Measurements from ENCODE around the gene DBN1.

DBN1 gene

DNA sequence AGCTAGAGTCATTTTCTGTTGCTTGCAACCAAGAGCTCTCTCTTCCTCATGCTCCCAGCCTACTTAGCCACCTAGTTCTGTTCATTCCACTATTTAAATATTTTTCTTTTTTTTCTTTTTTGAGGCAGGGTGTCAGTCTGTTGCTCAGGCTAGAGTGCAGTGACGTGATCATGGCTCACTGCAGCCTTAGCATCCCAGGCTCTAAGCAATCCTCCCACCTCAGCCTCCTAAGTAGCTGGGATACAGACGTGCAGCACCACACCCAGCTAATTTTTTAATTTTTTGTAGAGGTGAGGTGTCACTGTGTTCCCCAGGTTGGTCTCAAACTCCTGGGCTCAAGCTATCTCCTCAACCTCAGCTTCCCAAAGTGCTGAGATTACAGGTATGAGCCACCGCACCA, 59.0 kb downstream of the DBN1 start:
- Mint-ChIP-seq H3K9me3 (no peaks in the 10 kb centered on the region), H3K4me1 (peaks cover 38% of the 10 kb centered on the region), H3K27ac (no peak overlapping the region), H3K4me3 (no peak overlapping the region), H3K36me3 (no peaks in the 10 kb centered on the region)
- DNase-seq (ENCODE audit: low spot score in 2 of 2) (no peak), ATAC-seq (no peak)

DNA sequence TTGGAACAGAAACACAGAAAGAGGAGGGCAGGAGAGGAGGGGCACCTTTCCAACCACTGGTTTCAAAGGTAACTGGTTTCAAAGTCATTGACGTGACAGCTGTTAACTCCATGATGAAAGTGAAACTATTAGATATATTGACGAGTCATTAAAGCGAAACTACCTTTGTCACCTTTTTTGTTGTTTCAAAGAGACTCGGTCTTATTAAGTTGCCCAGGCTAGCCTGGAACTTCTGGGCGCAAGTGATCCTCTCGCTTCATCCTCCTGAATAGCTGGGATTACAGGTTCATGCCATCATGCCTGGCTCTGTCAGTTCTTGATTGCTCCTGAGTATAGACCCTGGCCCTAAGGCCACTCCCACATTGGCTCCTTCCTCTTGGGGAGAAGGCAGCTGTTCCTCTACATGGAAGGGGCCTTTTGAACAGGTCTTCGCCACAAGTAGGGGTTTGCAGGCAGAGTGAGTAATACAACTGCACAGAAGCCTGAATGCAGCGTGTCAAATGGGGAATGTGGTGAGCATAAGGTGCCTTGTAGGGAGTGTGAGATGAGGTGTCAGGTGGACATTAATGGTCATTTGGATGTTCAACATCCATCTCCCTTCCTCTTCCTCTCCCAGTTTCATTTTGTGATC, 60.7 kb downstream of the DBN1 start:
- DNase-seq (ENCODE audit: low spot score in 2 of 2) = peak in 1 of 2 donors; percentile 60

DNA sequence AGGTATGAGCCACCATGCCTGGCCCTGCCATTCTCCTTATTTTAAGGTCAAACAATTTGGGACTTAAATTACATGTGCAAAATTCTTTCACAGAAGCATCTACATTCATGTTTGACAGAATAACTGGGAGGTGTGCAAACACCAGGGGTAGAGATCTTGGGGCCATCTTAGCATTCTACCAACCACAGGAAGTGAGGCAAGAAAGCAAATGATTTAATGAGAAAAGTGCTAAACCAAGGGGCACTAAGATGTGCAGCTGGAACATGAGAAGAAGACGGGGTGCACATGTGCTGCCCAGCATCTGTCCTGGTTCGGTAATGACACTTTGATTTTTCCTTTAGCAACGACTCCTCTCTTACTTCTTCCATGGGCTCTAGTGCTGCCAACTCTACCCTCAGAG, 62.9 kb downstream of the DBN1 start:
- H3K27ac Mint-ChIP-seq = peak overlapping the region; percentile 51

More for the DNA sequence above, 60.7 kb downstream of the DBN1 start:
- Mint-ChIP-seq H3K27ac (peak overlapping the region; percentile 58), H3K36me3 (no peaks in the 10 kb centered on the region), H3K4me3 (peak overlapping the region; percentile 59), H3K4me1 (peaks cover 45% of the 10 kb centered on the region), H3K9me3 (no peaks in the 10 kb centered on the region)
- ATAC-seq = peak; percentile 91

DNA sequence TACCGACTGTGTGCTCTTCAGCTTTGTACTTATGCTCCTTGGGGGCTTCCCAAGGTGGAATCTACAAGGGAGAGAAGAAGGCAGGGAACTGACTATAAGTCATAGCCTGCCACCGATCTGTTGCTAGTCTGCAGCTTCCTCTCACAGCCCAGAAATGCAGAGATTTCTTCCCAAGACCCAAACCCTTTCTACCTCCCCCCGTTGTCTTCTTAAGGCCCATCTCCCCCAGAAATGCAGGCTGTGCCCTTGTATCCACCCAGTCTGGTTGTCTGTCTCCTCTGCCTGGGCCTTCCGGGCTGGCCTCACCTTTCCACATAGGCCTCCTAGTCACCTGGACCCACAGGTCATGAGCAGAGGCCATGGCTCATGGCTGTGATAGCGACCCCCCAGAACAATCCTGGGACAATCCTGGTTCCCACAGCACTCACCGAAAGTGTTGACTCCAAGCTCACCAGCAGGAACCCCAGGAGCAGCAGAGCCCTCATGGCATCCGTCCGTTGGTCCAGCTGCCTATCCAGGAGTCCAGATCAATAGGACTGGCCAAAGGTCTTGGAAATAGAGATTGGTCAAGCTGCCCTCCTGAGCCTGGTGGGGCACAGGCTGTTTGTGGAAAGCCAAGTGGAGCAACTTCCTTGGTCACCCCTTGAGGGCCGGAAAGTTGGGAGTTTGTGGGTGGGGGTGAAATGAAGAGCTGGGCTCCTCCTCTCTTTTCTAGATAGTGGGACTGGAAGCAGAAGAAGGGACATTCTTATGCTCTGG, 64.2 kb downstream of the DBN1 start, which contains the start of gene F12:
TSS of gene F12 (minus strand) at position 522 of the 759 bp plus-strand sequence. CDS start at position 485, 37 bp downstream.
- Mint-ChIP-seq H3K9me3 (no peaks in the 10 kb centered on the region), H3K4me3 (no peak within 1 kb of the TSS), H3K4me1 (peaks cover 63% of the 10 kb centered on the region), H3K27ac (peak within 1 kb of the TSS; percentile 51), H3K36me3 (no peaks in the 10 kb centered on the region)
- ATAC-seq = no peak
- no peak for DNase-seq (ENCODE audit: low spot score in 2 of 2)

More for the DNA sequence above, 62.9 kb downstream of the DBN1 start:
- Mint-ChIP-seq H3K4me3 (no peak overlapping the region), H3K4me1 (peaks cover 51% of the 10 kb centered on the region), H3K36me3 (no peaks in the 10 kb centered on the region), H3K9me3 (no peaks in the 10 kb centered on the region)
- ATAC-seq (no peak), DNase-seq (ENCODE audit: low spot score in 2 of 2) (no peak)

All from stimulated activated effector memory CD8-positive, alpha-beta T cell treated with anti-CD3 and anti-CD28 coated beads, Interleukin-12 subunit alpha, Interleukin-12 subunit beta, amount 100 ng/mL, for 72 hours (primary cell).